HepG2 (cell line): ENCODE results near the gene USP10. TPM values are rescaled to one million over a fixed set of nuclear protein-coding genes. Genes with fewer than 3 reads are reported as not detected.

Source experiments
- ATAC-seq: fragments of 200-7000 bp; cut with Tn5 transposase; 3 replicates; pipeline ENCODE4 v1.9.1; 2020; ENCODE audit warnings: mild to moderate bottlenecking, moderate library complexity
- BruUV-seq: library from RNA; stranded (reverse); fragments of 400-500 nt; replicated peaks from 2 replicates; lab custom pipeline; 2021; lab: Mats Ljungman, UMichigan
- CTCF ChIA-PET: fragments of 300-600 bp; formaldehyde crosslinking; extraction: SDS; loops from one replicate; lab custom pipeline; 2021; ENCODE audit warnings: low total read pairs, inconsistent platforms, low intra/inter-chr PET ratio; lab: Yijun Ruan, JAX
- POLR2A ChIA-PET: fragments of 350-600 bp; sonication (Branson Sonifier 250); formaldehyde crosslinking; loops from one replicate; lab custom pipeline; 2020; ENCODE audit warnings: antibody characterized with exemption, inconsistent platforms; lab: Yijun Ruan, JAX
- DNase-seq: peaks from one replicate; pipeline ENCODE4 v3.0.0-alpha.2; 2015; ENCODE audit warnings: low spot score
- FAIRE-seq: peaks from 3 replicates; lab custom pipeline; 2011; peaks lifted over from hg19 to GRCh38; lab: Jason Lieb, UNC
- H2AFZ ChIP-seq: one replicate; pipeline ENCODE4 v1.6.1; 2011; ENCODE audit warnings: low read length, inconsistent platforms
- H3K27ac ChIP-seq: fragments of 300-600 bp; 3 replicates; pipeline ENCODE4 v1.8.0; 2011; ENCODE audit warnings: mixed run types, mild to moderate bottlenecking, mixed read lengths, low read length, inconsistent platforms; ENCODE audit not compliant: insufficient read depth; ENCODE audit errors: extremely low read length
- H3K27me3 ChIP-seq, 2 experiments: fragments of 200-600 bp in 1 of 2; 2 replicates in 1 of 2; 3 replicates in 1 of 2; pipeline versions ENCODE4 v1.6.0 to v1.8.0; 2011; ENCODE audit warnings: low read length in 2 of 2, mild to moderate bottlenecking in 2 of 2, moderate library complexity in 2 of 2, inconsistent platforms in 1 of 2; ENCODE audit not compliant: insufficient read depth in 2 of 2, control insufficient read depth in 1 of 2
- H3K36me3 ChIP-seq, 2 experiments: fragments of 200-600 bp in 1 of 2; replicated peaks in 1 of 2; 2 replicates in 1 of 2; 3 replicates in 1 of 2; pipeline versions ENCODE4 v1.5.1 to v1.8.0; 2011; ENCODE audit warnings: low read length in 2 of 2, inconsistent platforms in 1 of 2; ENCODE audit not compliant: insufficient read depth in 2 of 2, control insufficient read depth in 1 of 2
- H3K4me1 ChIP-seq: 2 replicates; pipeline ENCODE4 v1.5.1; 2012; ENCODE audit warnings: low read length, inconsistent platforms; ENCODE audit not compliant: insufficient read depth
- H3K4me2 ChIP-seq: 2 replicates; pipeline ENCODE4 v1.6.0; 2011; ENCODE audit warnings: low read depth, low read length, inconsistent platforms
- H3K4me3 ChIP-seq, 3 experiments: fragments of 200-600 bp in 1 of 3; sonication (generic), shearing (Covaris generic) in 1 of 3; replicated peaks in 1 of 3; 2 replicates each; pipeline ENCODE4 v1.5.1; 2011 to 2016; ENCODE audit warnings: low read length in 3 of 3, inconsistent platforms in 2 of 3, low read depth in 2 of 3, mild to moderate bottlenecking in 2 of 3, control low read depth in 1 of 3, mixed read lengths in 1 of 3; ENCODE audit not compliant: insufficient read depth in 1 of 3
- H3K79me2 ChIP-seq: one replicate; pipeline ENCODE4 v1.6.1; 2011; ENCODE audit warnings: low read length, inconsistent platforms; ENCODE audit not compliant: insufficient read depth
- H3K9ac ChIP-seq: 2 replicates; pipeline ENCODE4 v1.6.0; 2011; ENCODE audit warnings: mild to moderate bottlenecking, low read depth, low read length, inconsistent platforms; ENCODE audit not compliant: insufficient read depth
- H3K9me3 ChIP-seq: 2 replicates; pipeline ENCODE4 v1.5.1; 2012; ENCODE audit warnings: mild to moderate bottlenecking, low read length
- H4K20me1 ChIP-seq: 2 replicates; pipeline ENCODE4 v1.6.0; 2011; ENCODE audit warnings: inconsistent platforms, mild to moderate bottlenecking, low read length, moderate library complexity; ENCODE audit not compliant: insufficient read depth
- AKAP8 ChIP-seq: sonication (generic); formaldehyde crosslinking; IDR thresholded peaks from 2 replicates; pipeline ENCODE4 v1.5.1; 2020; ENCODE audit warnings: mild to moderate bottlenecking, missing genetic modification reagents
- ARHGAP35 ChIP-seq: sonication (generic); formaldehyde crosslinking; IDR thresholded peaks from 2 replicates; pipeline ENCODE4 v1.9.0; 2022; ENCODE audit warnings: mild to moderate bottlenecking, inconsistent platforms, moderate library complexity, missing genetic modification reagents, borderline replicate concordance
- ARID5B ChIP-seq: IDR thresholded peaks from 2 replicates; pipeline ENCODE4 v1.4.0; 2020; ENCODE audit warnings: mild to moderate bottlenecking, missing genetic modification reagents
- ATF5 ChIP-seq: sonication (generic); formaldehyde crosslinking; IDR thresholded peaks from 2 replicates; pipeline ENCODE4 v1.4.0; 2020; ENCODE audit warnings: mild to moderate bottlenecking, low read depth, missing genetic modification reagents
- CBFB ChIP-seq: sonication (generic); formaldehyde crosslinking; IDR thresholded peaks from 2 replicates; pipeline ENCODE4 v1.4.0; 2020; ENCODE audit warnings: missing genetic modification reagents
- CBX2 ChIP-seq, 2 experiments: fragments of 200-600 bp in 1 of 2; sonication (generic); formaldehyde crosslinking in 1 of 2; IDR thresholded peaks; 2 replicates each; pipeline versions ENCODE4 v1.7.0 to v1.8.1; 2018 to 2022; ENCODE audit warnings: low read depth in 2 of 2, low read length in 1 of 2, mild to moderate bottlenecking in 1 of 2, missing genetic modification reagents in 1 of 2
- ETV6 ChIP-seq: sonication (generic); formaldehyde crosslinking; conservative IDR thresholded peaks from 2 replicates; pipeline ENCODE4 v1.4.0; 2020; ENCODE audit warnings: missing genetic modification reagents
- HNF4A ChIP-seq: sonication (generic); formaldehyde crosslinking; IDR thresholded peaks from 2 replicates; pipeline ENCODE4 v1.4.0; 2020; ENCODE audit warnings: missing genetic modification reagents
- HNRNPK ChIP-seq: fragments of 200-400 bp; formaldehyde crosslinking; IDR thresholded peaks from 2 replicates; pipeline ENCODE4 v1.6.1; 2018; ENCODE audit warnings: low read length, low read depth, moderate library complexity, mild to moderate bottlenecking; ENCODE audit not compliant: poor library complexity, severe bottlenecking
- RFXAP ChIP-seq: sonication (generic); formaldehyde crosslinking; IDR thresholded peaks from 2 replicates; pipeline ENCODE4 v1.4.0; 2020; ENCODE audit warnings: missing genetic modification reagents, borderline replicate concordance
- ZFP41 ChIP-seq: sonication (generic); formaldehyde crosslinking; IDR thresholded peaks from 2 replicates; pipeline ENCODE4 v1.4.0; 2020; ENCODE audit warnings: mild to moderate bottlenecking, missing genetic modification reagents, borderline replicate concordance
- ZMAT5 ChIP-seq: sonication (generic); formaldehyde crosslinking; IDR thresholded peaks from 2 replicates; pipeline ENCODE4 v1.5.0; 2020; ENCODE audit warnings: mild to moderate bottlenecking, low read depth, missing genetic modification reagents, borderline replicate concordance
- ZNF143 ChIP-seq: sonication (generic); formaldehyde crosslinking; IDR thresholded peaks from 2 replicates; pipeline ENCODE4 v1.4.0; 2020; ENCODE audit warnings: missing genetic modification reagents
- ZNF337 ChIP-seq: sonication (generic); formaldehyde crosslinking; IDR thresholded peaks from 2 replicates; pipeline ENCODE4 v1.5.1; 2020; ENCODE audit warnings: missing genetic modification reagents, low read depth, mild to moderate bottlenecking, borderline replicate concordance
- ZNF552 ChIP-seq: sonication (generic); formaldehyde crosslinking; IDR thresholded peaks from 2 replicates; pipeline ENCODE4 v1.9.0; 2022; ENCODE audit warnings: missing genetic modification reagents, mild to moderate bottlenecking, borderline replicate concordance
- ZNF660 ChIP-seq: sonication (generic); formaldehyde crosslinking; IDR thresholded peaks from 2 replicates; pipeline ENCODE4 v1.5.1; 2020; ENCODE audit warnings: mild to moderate bottlenecking, low read depth, missing genetic modification reagents, borderline replicate concordance
- ZNF740 ChIP-seq: sonication (generic); formaldehyde crosslinking; IDR thresholded peaks from 2 replicates; pipeline ENCODE4 v1.4.0; 2020; ENCODE audit warnings: missing genetic modification reagents
- ZZZ3 ChIP-seq: sonication (generic); formaldehyde crosslinking; IDR thresholded peaks from 2 replicates; pipeline ENCODE4 v1.4.0; 2020; ENCODE audit warnings: missing genetic modification reagents, mild to moderate bottlenecking, borderline replicate concordance
- WGBS: methylation state at CpG from one replicate; pipeline ENCODE4 v1.1.6; 2017; ENCODE audit warnings: low lambda C conversion rate; 5-methylcytosine and 5-hydroxymethylcytosine counted together
- in situ Hi-C: cut with HindIII; loops from 2 replicates; pipeline ENCODE4 v1.10.0; 2017; ENCODE audit warnings: low pct_unique_long_range_greater_than_20kb; ENCODE audit not compliant: extremely low pct_ligation_motif_present
- intact Hi-C: fragments of 100-400 bp; cut with micrococcal nuclease; formaldehyde crosslinking; loops from one replicate; pipeline ENCODE4 v1.10.0; 2022; ENCODE audit not compliant: unreplicated experiment
- polyA plus RNA-seq, 8 experiments: library from polyadenylated mRNA; depleted of rRNA in 3 of 8; stranded (reverse) in 7 of 8; unstranded in 1 of 8; fragments of >200 nt; fragmentation: Illumina TruSeq in 4 of 8; extraction: Trizol in 4 of 8; gene quantifications; 2 replicates each; pipeline versions ENCODE4 v1.2.1 to v1.2.3, GENCODE V29; 2011 to 2016; ENCODE audit warnings: low read depth in 4 of 8, missing spikeins in 1 of 8, mixed read lengths in 1 of 8; ENCODE audit not compliant: insufficient read depth in 1 of 8
- total RNA-seq, 5 experiments: library from RNA; depleted of rRNA; stranded (reverse); fragments of >200 nt; fragmentation: Illumina TruSeq; extraction: Trizol; gene quantifications; 2 replicates each; pipeline ENCODE4 v1.2.3, GENCODE V29; 2016; ENCODE audit warnings: low read depth in 1 of 5

Gene USP10
- total and polyA plus RNA-seq, 2 of the 13 experiments (the other 11 are each of a cell fraction or from before 2014, with no cell fraction given) = 79.1 to 122 TPM

GRCh38 chr16:84766978-84767773, 67.4 kb downstream of the USP10 start:
- Histone ChIP-seq H3K4me1 (no peaks in the 10 kb centered on the region), H3K4me2 (no peak overlapping the region), H3K9me3 (no peaks in the 10 kb centered on the region), H4K20me1 (peaks cover 5% of the 10 kb centered on the region; the same call in 1 of the 2 replicates), H2AFZ (no peak overlapping the region), H3K79me2 (no peaks in the 10 kb centered on the region), H3K27ac (no peak overlapping the region), H3K4me3 (no peak overlapping the region), H3K36me3 (peaks cover 47 to 84% of the 10 kb centered on the region in 2 experiments), H3K9ac (no peak overlapping the region), H3K27me3 (no peaks in the 10 kb centered on the region)
- DNase-seq = no peak
- no TSS peak for BruUV-seq
- no peak for ATAC-seq
- CTCF ChIA-PET = no interaction called here
- intact Hi-C loops (no loop called here), in situ Hi-C loops (no loop called here)
- no peak for FAIRE-seq
- 90% methylated on average over 11 of the region's 11 CpGs for WGBS
- POLR2A ChIA-PET = no interaction called here
- TF ChIP-seq ZZZ3 (no peak), AKAP8 (CRISPR knock-in tag) (no peak), ATF5 (no peak), ZNF143 (CRISPR knock-in tag) (no peak), ZNF740 (CRISPR knock-in tag) (no peak), ARHGAP35 (CRISPR knock-in tag) (no peak), HNF4A (CRISPR knock-in tag) (no peak), ZMAT5 (CRISPR knock-in tag) (no peak), CBFB (no peak), ZNF337 (CRISPR knock-in tag) (no peak), ZNF660 (CRISPR knock-in tag) (no peak), ZNF552 (CRISPR knock-in tag) (no peak), ARID5B (CRISPR knock-in tag) (no peak), CBX2 (IDR thresholded peaks at IDR 0.05; ENCODE audit: low read depth, low read length) (no peak), CBX2 (CRISPR knock-in tag; IDR thresholded peaks at IDR 0.05; ENCODE audit: low read depth) (no peak), RFXAP (CRISPR knock-in tag) (no peak), HNRNPK (no peak), ETV6 (CRISPR knock-in tag) (no peak), ZFP41 (CRISPR knock-in tag) (no peak)
